Natural killer cell (primary cell): Measurements from ENCODE around the gene GSE1. TPM values are rescaled to one million over a fixed set of nuclear protein-coding genes. Genes with fewer than 3 reads are reported as not detected.
A peak's percentile ranks its signal among the peaks of the same experiment; 100 is the strongest.

ENCODE experiments used
- ATAC-seq, 3 donors: fragments of 150-1000 bp in 2 of 3; fragments of 200-7000 bp in 1 of 3; cut with Tn5 transposase; 1 replicate in 1 of 3; 2 replicates in 2 of 3; pipeline ENCODE4 v1.10.0; 2021; ENCODE audit warnings: mild to moderate bottlenecking in 2 of 3, moderate library complexity in 2 of 3
- DNase-seq, 2 donors: peaks; one replicate each; pipeline versions ENCODE4 v3.0.0 to v3.0.0-alpha.2; 2013 to 2021; ENCODE audit warnings: mixed read lengths in 1 of 2
- H3K27ac ChIP-seq: one replicate; pipeline ENCODE4 v1.5.1; 2013; ENCODE audit warnings: mild to moderate bottlenecking, low read length
- H3K27me3 ChIP-seq: one replicate; pipeline ENCODE4 v1.6.1; 2013; ENCODE audit warnings: low read length; ENCODE audit not compliant: control insufficient read depth, insufficient read depth
- H3K36me3 ChIP-seq: one replicate; pipeline ENCODE4 v1.6.1; 2013; ENCODE audit warnings: low read length; ENCODE audit not compliant: control insufficient read depth, insufficient read depth
- H3K4me1 ChIP-seq: one replicate; pipeline ENCODE4 v1.6.1; 2013; ENCODE audit warnings: low read length; ENCODE audit not compliant: control insufficient read depth, insufficient read depth
- H3K4me3 ChIP-seq: one replicate; pipeline ENCODE4 v1.5.1; 2013; ENCODE audit warnings: low read length
- H3K9me3 ChIP-seq: one replicate; pipeline ENCODE4 v1.6.1; 2013; ENCODE audit warnings: low read length; ENCODE audit not compliant: control insufficient read depth, insufficient read depth
- H3K27ac Mint-ChIP-seq, 2 donors: one replicate each; pipeline ENCODE4 v1.8.0; 2022; ENCODE audit warnings: mild to moderate bottlenecking in 2 of 2, mixed read lengths in 2 of 2, moderate library complexity in 1 of 2
- H3K27me3 Mint-ChIP-seq, 2 donors: one replicate each; pipeline ENCODE4 v1.8.0; 2022; ENCODE audit warnings: low read depth in 2 of 2, mixed read lengths in 2 of 2
- H3K36me3 Mint-ChIP-seq: one replicate; pipeline ENCODE4 v1.8.0; 2022; ENCODE audit warnings: mixed read lengths
- H3K4me1 Mint-ChIP-seq, 2 donors: one replicate each; pipeline ENCODE4 v1.8.0; 2022; ENCODE audit warnings: mixed read lengths in 2 of 2
- H3K4me3 Mint-ChIP-seq: one replicate; pipeline ENCODE4 v1.8.0; 2022; ENCODE audit warnings: mild to moderate bottlenecking, moderate library complexity, mixed read lengths
- H3K9me3 Mint-ChIP-seq, 2 donors: one replicate each; pipeline ENCODE4 v1.8.0; 2022; ENCODE audit warnings: mixed read lengths in 2 of 2
- CTCF ChIP-seq: fragments of 200-600 bp; IDR thresholded peaks from one replicate; pipeline ENCODE4 v1.8.0; 2022; ENCODE audit warnings: antibody characterized with exemption
- WGBS: methylation state at CpG from one replicate; pipeline ENCODE4 v1.1.7; 2013; ENCODE audit warnings: missing lambda C conversion rate; ENCODE audit not compliant: insufficient coverage; 5-methylcytosine and 5-hydroxymethylcytosine counted together
- intact Hi-C: fragments of 100-400 bp; cut with micrococcal nuclease; formaldehyde crosslinking; loops from one replicate; pipeline ENCODE4 v1.14.2; 2022
- total RNA-seq, 4 donors: library from RNA; stranded (reverse); fragments of 120-200 nt in 1 of 4; gene quantifications; one replicate each; pipeline versions ENCODE4 v1.2.3 to v1.2.4, GENCODE V29; 2013 to 2022

The GSE1 gene
- total RNA-seq, 3 donors from 2014 or later (not counting 1 experiment from before 2014, with no cell fraction given), result 232 to 277 (median 233) TPM

GRCh38 chr16:85649411-85650134 lies 36.5 kb downstream of the GSE1 start:
- Mint-ChIP-seq H3K27ac (no peak overlapping the region), H3K9me3 (no peaks in the 10 kb centered on the region), H3K4me1 (peaks cover 14 to 37% of the 10 kb centered on the region in 2 donors), H3K27me3 (no peaks in the 10 kb centered on the region), H3K36me3 (no peaks in the 10 kb centered on the region), H3K4me3 (no peak overlapping the region)
- WGBS, result 79% methylated on average over 16 of the region's 16 CpGs
- Histone ChIP-seq H3K36me3 (peaks cover 36% of the 10 kb centered on the region), H3K27ac (no peak overlapping the region), H3K4me1 (peaks cover 25% of the 10 kb centered on the region), H3K4me3 (no peak overlapping the region), H3K9me3 (no peaks in the 10 kb centered on the region), H3K27me3 (no peaks in the 10 kb centered on the region)
- DNase-seq (no peak), ATAC-seq (no peak)
- intact Hi-C loops, result loop anchor here (10.0 kb wide), 1 partner anchor 65 kb away; no protein-coding TSS in a partner anchor
- TF ChIP-seq CTCF, result no peak

- peaks cover 20% of the 10 kb centered on the region for H3K4me1 ChIP-seq
- DNase-seq (no peak), ATAC-seq (no peak)
- Mint-ChIP-seq H3K27ac (no peak overlapping the region), H3K4me3 (no peak overlapping the region), H3K4me1 (peaks cover 14 to 30% of the 10 kb centered on the region in 2 donors), H3K36me3 (no peaks in the 10 kb centered on the region), H3K9me3 (no peaks in the 10 kb centered on the region), H3K27me3 (no peaks in the 10 kb centered on the region)
- WGBS, result 95% methylated on average over 39 of the region's 39 CpGs
- intact Hi-C loops, result loop anchor here (10.0 kb wide), 1 partner anchor 65 kb away; no protein-coding TSS in a partner anchor
- H3K27me3 ChIP-seq, result no peaks in the 10 kb centered on the region
- H3K4me3 ChIP-seq, result no peak overlapping the region
- H3K9me3 ChIP-seq, result no peaks in the 10 kb centered on the region
- no peak for TF ChIP-seq CTCF
- H3K36me3 ChIP-seq, result peaks cover 41% of the 10 kb centered on the region
- H3K27ac ChIP-seq, result no peak overlapping the region
These were observed 37.2 kb downstream of the GSE1 start for GRCh38 chr16:85650135-85650843.

- WGBS, result 48% methylated on average over 36 of the region's 42 CpGs
- peaks cover 45% of the 10 kb centered on the region for H3K36me3 ChIP-seq
- H3K4me1 ChIP-seq, result peaks cover 17% of the 10 kb centered on the region
- ATAC-seq, result peak in 1 of 3 donors; percentile 45
- no peaks in the 10 kb centered on the region for H3K9me3 ChIP-seq
- H3K27ac ChIP-seq, result no peak overlapping the region
- Mint-ChIP-seq H3K27ac (peak overlapping the region in 1 of 2 donors; percentile 81), H3K4me1 (peaks cover 9 to 25% of the 10 kb centered on the region in 2 donors), H3K9me3 (no peaks in the 10 kb centered on the region), H3K27me3 (no peaks in the 10 kb centered on the region), H3K36me3 (no peaks in the 10 kb centered on the region), H3K4me3 (no peak overlapping the region)
- DNase-seq, result peak in 1 of 2 donors; percentile 26
- TF ChIP-seq CTCF, result no peak
- intact Hi-C loops, result loop anchor here (10.0 kb wide), 1 partner anchor 64 kb away; no protein-coding TSS in a partner anchor
- H3K4me3 ChIP-seq, result no peak overlapping the region
- H3K27me3 ChIP-seq, result no peaks in the 10 kb centered on the region
These were observed 37.9 kb downstream of the GSE1 start for GRCh38 chr16:85650844-85651628.
